OCI-LY1 (cell line): ENCODE measurements around the gene XRRA1.

Experiments
- EZH2 ChIP-seq: fragments of 200-600 bp; sonication (generic), shearing (Covaris generic); IDR thresholded peaks from 2 replicates; pipeline ENCODE4 v1.8.0; 2017; ENCODE audit warnings: borderline replicate concordance, mixed run types, mild to moderate bottlenecking, antibody characterized with exemption, low read length, moderate library complexity, mixed read lengths
- TF ChIP-seq, protein P1 (sequence below): fragments of 200-600 bp; sonication (generic), shearing (Covaris generic); IDR thresholded peaks from 2 replicates; pipeline ENCODE4 v1.5.1; 2017; ENCODE audit warnings: mild to moderate bottlenecking, antibody characterized with exemption, low read length, moderate library complexity, mixed read lengths

DNA sequence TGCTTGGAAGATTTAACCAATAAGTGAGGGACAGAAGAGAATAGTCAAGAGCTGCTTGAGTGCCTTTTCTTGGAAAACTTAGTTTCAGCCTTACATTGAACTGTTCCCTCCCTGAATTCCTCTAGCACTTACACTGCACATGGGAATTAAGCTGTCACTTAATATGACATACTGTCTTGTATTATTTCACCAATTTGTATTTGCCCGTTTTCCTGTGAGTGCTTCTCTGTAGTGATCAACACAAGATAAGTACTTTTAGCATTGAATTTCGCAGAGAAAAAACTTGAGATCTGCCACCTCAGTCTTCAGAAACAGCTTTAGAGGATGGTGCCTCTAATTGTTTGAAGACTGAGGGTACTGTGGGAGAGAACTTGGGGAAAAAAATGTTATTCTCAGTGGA lies 3.9 kb upstream of the XRRA1 start:
- TF ChIP-seq, protein P1, sequence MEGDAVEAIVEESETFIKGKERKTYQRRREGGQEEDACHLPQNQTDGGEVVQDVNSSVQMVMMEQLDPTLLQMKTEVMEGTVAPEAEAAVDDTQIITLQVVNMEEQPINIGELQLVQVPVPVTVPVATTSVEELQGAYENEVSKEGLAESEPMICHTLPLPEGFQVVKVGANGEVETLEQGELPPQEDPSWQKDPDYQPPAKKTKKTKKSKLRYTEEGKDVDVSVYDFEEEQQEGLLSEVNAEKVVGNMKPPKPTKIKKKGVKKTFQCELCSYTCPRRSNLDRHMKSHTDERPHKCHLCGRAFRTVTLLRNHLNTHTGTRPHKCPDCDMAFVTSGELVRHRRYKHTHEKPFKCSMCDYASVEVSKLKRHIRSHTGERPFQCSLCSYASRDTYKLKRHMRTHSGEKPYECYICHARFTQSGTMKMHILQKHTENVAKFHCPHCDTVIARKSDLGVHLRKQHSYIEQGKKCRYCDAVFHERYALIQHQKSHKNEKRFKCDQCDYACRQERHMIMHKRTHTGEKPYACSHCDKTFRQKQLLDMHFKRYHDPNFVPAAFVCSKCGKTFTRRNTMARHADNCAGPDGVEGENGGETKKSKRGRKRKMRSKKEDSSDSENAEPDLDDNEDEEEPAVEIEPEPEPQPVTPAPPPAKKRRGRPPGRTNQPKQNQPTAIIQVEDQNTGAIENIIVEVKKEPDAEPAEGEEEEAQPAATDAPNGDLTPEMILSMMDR, result no peak
- no peak for TF ChIP-seq EZH2
